Measurements from ENCODE around the gene C17orf75. TPM values are rescaled to one million over a fixed set of nuclear protein-coding genes. Genes with fewer than 3 reads are reported as not detected.

Gene C17orf75
- total RNA-seq, 1 experiment from 2014 or later = 22.5 TPM

- ChIA-PET RAD21 (ENCODE audit: low non-redundant PET in 1 of 2, low total read pairs in 2 of 2, uncharacterized antibody in 2 of 2, unreplicated experiment in 2 of 2) (no interaction called here), CTCF (no interaction called here), POLR2A (no interaction called here)
- DNase-seq (ENCODE audit: low read depth, low spot score) (no peak), ATAC-seq (no peak)
- Histone ChIP-seq H3K9me3 (ENCODE audit: control insufficient read depth in 1 of 2, insufficient read depth in 1 of 2, low read depth in 1 of 2, low read length in 2 of 2) (no peaks in the 10 kb centered on the region), H3K4me1 (ENCODE audit: control insufficient read depth in 1 of 2, insufficient read depth in 2 of 2, low read length in 2 of 2) (peaks cover 9 to 23% of the 10 kb centered on the region in 2 experiments), H4K20me1 (ENCODE audit: insufficient read depth) (no peaks in the 10 kb centered on the region), H3K4me2 (ENCODE audit: low read length) (no peak overlapping the region), H2AFZ (ENCODE audit: low read depth, low read length, poor library complexity, severe bottlenecking) (no peak overlapping the region), H3K27ac (ENCODE audit: low read depth, low read length) (no peak overlapping the region), H3K9me2 (ENCODE audit: insufficient read depth) (no peaks in the 10 kb centered on the region), H3K79me2 (ENCODE audit: insufficient read depth, low read length) (no peaks in the 10 kb centered on the region), H3K27me3 (ENCODE audit: insufficient read depth, low read length) (no peaks in the 10 kb centered on the region), H3K36me3 (ENCODE audit: control insufficient read depth in 1 of 2, insufficient read depth in 2 of 2, low read length in 2 of 2) (no peaks in the 10 kb centered on the region), H3K9ac (ENCODE audit: low read length) (no peak overlapping the region), H3K4me3 (replicated peaks in 1 of 2; ENCODE audit: low read depth in 1 of 2, low read length in 2 of 2) (no peak overlapping the region)
- TF ChIP-seq JUND (IDR thresholded peaks at IDR 0.05) (no peak), ZNF274 (IDR thresholded peaks at IDR 0.05; ENCODE audit: low read depth, low read length) (no peak), SRF (IDR thresholded peaks at IDR 0.05; ENCODE audit: low read depth) (no peak), YY1 (IDR thresholded peaks at IDR 0.05; ENCODE audit: extremely low read depth, insufficient replicate concordance, low read depth, low read length) (no peak), CTCF (IDR thresholded peaks at IDR 0.05 in 2 of 3, conservative IDR thresholded peaks at IDR 0.05 in 1 of 3; ENCODE audit: borderline replicate concordance in 1 of 3, insufficient read depth in 1 of 3, low read depth in 2 of 3, low read length in 2 of 3) (no peak), ZBTB33 (IDR thresholded peaks at IDR 0.05; ENCODE audit: extremely low read depth, insufficient replicate concordance, low read length) (no peak), POLR2AphosphoS5 (IDR thresholded peaks at IDR 0.05; ENCODE audit: low read depth, low read length) (no peak), ZFX (IDR thresholded peaks at IDR 0.05) (no peak)
- intact Hi-C loops (cut with micrococcal nuclease) = no loop called here
- no TSS peak for BruUV-seq (replicated peaks)
Measured at GRCh38 chr17:32278815-32279214, 63.2 kb downstream of the C17orf75 start.

MicroRNAs encoded within 50 kb of the gene (microRNA counts, 767-probe panel; counts per million panel counts)
- microRNA hsa-miR-632 = not detected

Small RNAs within 50 kb of the gene (microRNA-seq; reads per million reads assigned to microRNA genes)
- gene MIR632 (ENCODE audit: borderline number of aligned reads) = not detected

Other genes with a start within 250 kb of the C17orf75 start
- gene RHOT1, start 199.7 kb downstream of the C17orf75 start, total RNA-seq (2021; ENCODE audit: unreplicated experiment) = 33.3 TPM
- 4.0 TPM for gene RHBDL3, start 76.3 kb downstream of the C17orf75 start, total RNA-seq (2021; ENCODE audit: unreplicated experiment)
- 181 TPM for gene ZNF207, start 8.0 kb upstream of the C17orf75 start, total RNA-seq (2021; ENCODE audit: unreplicated experiment)
- gene PSMD11, start 102.3 kb upstream of the C17orf75 start, total RNA-seq (2021; ENCODE audit: unreplicated experiment) = 143 TPM
- gene CDK5R1, start 144.8 kb upstream of the C17orf75 start, total RNA-seq (2021; ENCODE audit: unreplicated experiment) = 5.4 TPM

All from HCT116 (cell line).